Measurements from ENCODE around the gene ATP8B3.

ATP8B3 gene

DNA sequence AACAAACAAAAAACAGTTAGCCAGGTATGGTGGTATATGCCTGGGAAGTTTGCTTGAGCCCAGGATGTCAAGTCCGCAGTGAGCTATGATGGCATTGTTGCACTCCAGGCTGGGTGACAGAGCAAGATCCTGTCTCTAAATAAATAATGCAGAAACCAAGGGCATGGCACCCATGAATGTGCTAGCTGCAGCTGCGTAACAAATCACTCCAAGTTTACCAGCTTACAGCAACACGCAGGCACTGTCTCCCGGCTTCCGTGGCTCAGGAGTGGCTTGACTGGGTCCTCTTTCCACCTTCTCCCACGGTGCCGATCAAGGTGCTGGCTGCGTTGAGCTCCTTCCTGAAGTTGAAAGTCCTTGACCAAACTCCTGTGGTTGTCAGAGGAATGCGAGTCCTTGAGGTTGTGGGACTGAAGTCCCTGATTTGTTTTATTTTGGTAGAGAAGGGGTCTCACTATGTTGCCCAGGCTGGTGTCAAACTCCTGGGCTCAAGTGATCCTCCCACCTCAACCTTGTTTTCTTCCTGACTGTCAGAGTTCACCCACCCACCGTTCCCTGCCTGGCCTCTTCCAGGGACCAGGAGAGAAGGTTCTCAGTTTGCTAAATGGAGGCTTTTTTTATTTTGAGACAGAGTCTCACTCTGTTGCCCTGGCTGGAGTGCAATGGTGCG, 72.0 kb downstream of the ATP8B3 start:
- no peak for DNase-seq

GRCh38 chr19:1736927-1737326, 75.1 kb downstream of the ATP8B3 start:
- DNase-seq, result no peak

DNA sequence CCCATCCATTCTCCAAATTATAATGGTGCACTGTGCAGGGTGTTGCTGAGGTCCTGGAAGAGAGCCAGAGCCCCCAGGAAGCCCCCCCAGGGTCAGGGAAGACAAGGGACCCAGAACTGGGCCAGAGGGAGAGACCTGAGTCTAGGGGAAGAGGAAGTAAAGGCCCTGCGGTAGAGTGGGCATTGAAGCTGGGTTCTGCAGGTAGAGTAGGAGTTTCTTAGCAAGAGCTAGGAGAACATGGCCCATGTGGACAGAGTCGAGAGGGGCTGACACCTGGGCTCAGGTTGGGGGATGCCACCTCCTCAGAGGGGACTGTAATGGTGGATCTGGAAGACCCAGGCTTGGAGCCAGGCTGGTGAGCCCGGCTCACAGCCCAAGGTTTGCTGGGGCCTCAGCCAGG, 75.8 kb downstream of the ATP8B3 start:
- DNase-seq, result no peak

DNA sequence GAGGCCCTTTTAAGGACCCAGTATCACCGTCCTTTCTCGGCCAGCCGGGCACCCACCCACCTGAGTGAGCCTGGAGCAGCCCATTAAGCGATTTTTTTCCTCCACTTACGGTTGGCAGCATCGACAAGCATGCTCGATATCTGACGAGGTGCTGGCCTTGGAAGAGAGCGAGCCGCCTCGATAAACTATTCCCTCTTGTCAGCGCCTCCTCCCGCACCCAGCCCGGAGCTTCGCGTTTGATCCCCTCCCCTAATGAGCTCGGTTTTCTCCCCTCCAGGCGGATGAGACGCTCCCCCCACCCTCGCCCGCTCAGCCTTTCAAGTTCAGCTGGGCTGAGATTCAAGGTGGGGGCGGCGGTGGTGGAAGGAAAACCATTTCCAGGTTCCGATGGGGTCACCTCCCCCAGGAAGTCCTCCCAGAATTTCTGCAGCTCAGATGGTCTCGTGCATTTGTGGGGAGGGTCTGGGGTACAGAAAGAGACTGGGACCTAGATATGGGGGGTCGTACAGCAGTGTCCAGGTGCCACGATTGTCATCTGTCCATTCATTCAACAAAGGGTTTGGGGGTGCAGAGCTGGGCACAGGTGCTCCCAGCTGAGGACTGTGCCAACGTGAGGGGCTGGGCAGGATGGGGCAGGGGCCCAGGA, 77.6 kb downstream of the ATP8B3 start:
- no peak for DNase-seq

All from activated CD4-positive, alpha-beta T cell treated with anti-CD3 and anti-CD28 coated beads, Interleukin-10, Interleukin-2, amounts not matched to agents 100 ng/mL and 50 ng/mL, durations not matched to agents 16 hours and 8 hours (primary cell).